Activated naive CD4-positive, alpha-beta T cell (primary cell): ENCODE data around the gene XRRA1.
"Not testable (repeated sequence)": the region's sequence is repeated elsewhere in the genome, so short reads cannot be mapped to it uniquely, and the experiment has no call there.

Source experiments
- DNase-seq, 4 experiments: peaks; one replicate each; lab custom pipeline; 2025; lab: John Stamatoyannopoulos, UW

The XRRA1 gene

GRCh38 chr11:74948898-74949752 lies at the start of gene XRRA1, which contains the start of gene SPCS2:
TSS of gene XRRA1 (minus strand) at chr11:74949091. CDS start at chr11:74940878, 8,213 bp downstream.
TSS of gene SPCS2 (plus strand) at chr11:74949266. CDS start at chr11:74949286, 20 bp downstream.
- DNase-seq = peak; percentile 94 to 95 (median 94)

GRCh38 chr11:74992852-74993251 lies 44.0 kb upstream of the XRRA1 start:
- DNase-seq = no peak

GRCh38 chr11:74990941-74991340 lies 42.0 kb upstream of the XRRA1 start:
- no peak for DNase-seq

- not testable (repeated sequence) for DNase-seq
Measured at GRCh38 chr11:74990150-74990549, 41.3 kb upstream of the XRRA1 start.

DNA sequence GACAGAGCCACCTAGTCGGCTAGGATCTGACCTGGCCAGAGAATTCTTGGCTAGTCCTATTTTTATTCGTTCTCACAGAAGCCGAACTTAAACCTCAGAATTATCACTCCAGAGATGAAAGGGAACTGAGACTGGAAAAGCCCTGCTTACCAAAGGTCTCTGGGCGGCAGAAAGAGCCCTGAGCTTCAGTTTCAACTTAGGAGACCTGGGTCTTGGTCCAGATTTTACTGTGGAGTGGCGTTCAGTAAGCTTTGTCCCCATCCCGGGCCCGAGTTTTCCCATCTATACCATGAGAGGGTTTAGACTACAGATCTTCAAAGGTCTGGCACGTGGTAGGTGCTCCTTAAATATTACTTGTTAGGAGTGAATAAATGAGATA lies 40.4 kb upstream of the XRRA1 start:
- no peak for DNase-seq

- DNase-seq = peak; percentile 52 to 73 (median 62)
Measured at GRCh38 chr11:74988541-74989259, 39.8 kb upstream of the XRRA1 start, which contains the start of gene NEU3. TSS of gene NEU3 (plus strand) at chr11:74988933. CDS start at chr11:74989061, 128 bp downstream.

GRCh38 chr11:74984730-74985129 lies 35.8 kb upstream of the XRRA1 start:
- no peak for DNase-seq

DNA sequence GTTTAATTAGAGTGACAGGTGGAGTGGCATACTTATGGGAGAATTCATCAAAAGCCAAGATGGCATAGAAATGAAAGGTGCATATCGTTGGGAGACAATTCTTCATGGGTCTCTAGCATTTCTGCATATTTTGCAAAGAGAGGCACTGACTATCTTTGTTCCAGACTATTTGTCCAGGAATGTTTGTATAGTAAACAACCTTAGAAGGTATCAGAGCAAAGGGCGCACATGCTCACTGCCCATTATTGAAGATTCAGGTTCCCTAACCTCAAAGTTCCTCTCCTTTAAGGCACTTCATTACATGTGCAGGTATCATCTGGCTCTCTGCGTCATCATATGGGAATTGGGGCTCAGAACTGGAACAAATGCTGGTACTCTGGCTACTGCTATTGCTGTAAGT lies 35.2 kb upstream of the XRRA1 start:
- DNase-seq = no peak

DNA sequence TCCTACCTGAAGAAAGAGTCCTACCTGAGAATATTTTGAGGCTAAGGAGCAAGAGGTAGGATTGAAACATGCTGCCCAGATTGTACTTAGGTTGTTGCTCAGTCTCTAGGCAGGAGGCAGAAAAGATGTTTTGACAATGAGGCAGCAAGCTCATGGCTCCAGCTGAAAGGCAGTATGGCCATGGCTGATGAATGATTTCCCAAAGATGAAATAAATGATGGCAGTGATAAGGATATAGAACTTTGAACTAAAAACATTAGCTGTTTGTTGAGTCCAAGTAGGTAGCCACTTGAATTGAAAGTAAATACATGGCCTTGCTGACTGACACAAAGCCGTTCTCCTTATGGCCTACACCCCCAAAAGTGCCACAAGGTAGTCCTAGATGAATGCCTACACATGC lies 33.0 kb upstream of the XRRA1 start:
- DNase-seq = no peak

DNA sequence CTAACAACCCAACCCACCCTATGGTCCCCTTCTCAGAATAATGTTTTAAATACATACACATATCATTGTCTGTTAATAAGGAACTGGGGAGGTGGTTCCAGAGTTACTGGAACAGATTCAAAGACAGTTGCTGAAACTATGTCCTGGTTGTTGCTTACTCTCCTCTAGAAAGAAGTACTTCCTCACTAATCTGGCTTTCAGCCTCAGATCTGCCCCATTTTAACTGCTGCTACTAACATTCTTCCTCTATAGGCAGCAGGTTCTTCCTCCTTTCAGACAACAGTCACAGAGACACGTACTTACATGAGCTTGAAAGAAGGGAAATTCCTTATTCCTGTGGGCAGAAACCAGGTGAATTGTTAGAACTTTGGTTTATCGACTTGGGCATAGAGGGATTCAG lies 31.7 kb upstream of the XRRA1 start:
- DNase-seq = no peak

DNA sequence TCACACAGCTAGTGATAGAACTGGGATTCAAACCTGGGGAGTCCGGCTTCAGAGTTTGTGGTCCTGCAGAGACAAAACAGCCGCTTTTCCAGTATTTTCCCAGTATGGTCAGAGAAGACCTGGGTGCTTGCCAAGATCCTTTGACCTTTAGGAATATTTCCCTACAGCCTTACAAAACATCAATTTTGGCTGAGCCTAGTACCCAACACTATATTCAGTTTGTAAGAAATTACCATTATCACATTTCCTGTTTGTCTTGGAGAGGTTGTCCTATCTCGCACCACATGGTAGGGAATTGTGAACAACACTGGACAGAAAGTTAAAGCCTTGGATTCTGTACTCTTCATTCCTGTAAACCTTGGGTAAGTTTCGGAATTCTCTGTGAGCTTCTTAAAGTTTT lies 29.1 kb upstream of the XRRA1 start:
- DNase-seq = no peak

GRCh38 chr11:74971424-74971823 lies 22.5 kb upstream of the XRRA1 start:
- no peak for DNase-seq

GRCh38 chr11:74970852-74971395 lies 22.0 kb upstream of the XRRA1 start:
- no peak for DNase-seq

DNA sequence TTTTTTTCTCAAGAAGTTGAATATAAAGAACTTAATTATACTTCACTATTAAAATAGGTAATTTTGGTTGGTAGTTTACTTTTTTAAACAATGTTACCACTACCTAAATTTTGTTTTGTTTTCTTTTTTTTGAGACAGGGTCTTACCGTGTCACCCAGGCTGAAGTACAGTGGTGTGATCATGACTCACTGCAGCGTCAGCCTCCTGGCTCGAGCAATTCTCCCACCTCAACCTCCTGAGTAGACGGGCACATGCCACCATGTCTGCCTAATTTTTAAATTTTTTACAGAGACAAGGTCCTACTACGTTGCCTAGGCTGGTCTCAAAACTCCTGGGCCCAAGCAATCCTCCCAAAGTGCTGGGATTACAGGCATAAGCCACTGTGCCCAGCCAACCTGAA lies 17.8 kb upstream of the XRRA1 start:
- DNase-seq = no peak

DNA sequence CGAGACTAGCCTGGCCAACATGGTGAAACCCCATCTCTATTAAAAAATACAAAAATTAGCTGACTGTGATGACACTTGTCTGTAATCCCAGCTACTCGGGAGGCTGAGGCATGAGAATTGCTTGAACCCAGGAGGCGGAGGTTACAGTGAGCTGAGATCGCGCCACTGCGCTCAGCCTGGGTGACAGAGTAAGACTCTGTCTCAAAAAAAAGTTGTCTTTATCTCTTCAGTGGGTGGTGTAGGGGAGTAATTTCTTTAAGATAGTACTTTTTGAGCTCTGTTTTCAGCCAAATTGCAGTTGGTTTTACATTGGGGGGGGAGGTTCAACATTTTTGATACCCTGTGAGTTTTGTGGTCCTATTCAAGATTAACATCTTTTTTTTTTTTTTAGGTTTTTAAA lies 11.2 kb upstream of the XRRA1 start:
- not testable (repeated sequence) for DNase-seq

GRCh38 chr11:74957937-74958629 lies 9.2 kb upstream of the XRRA1 start:
- DNase-seq = no peak

DNA sequence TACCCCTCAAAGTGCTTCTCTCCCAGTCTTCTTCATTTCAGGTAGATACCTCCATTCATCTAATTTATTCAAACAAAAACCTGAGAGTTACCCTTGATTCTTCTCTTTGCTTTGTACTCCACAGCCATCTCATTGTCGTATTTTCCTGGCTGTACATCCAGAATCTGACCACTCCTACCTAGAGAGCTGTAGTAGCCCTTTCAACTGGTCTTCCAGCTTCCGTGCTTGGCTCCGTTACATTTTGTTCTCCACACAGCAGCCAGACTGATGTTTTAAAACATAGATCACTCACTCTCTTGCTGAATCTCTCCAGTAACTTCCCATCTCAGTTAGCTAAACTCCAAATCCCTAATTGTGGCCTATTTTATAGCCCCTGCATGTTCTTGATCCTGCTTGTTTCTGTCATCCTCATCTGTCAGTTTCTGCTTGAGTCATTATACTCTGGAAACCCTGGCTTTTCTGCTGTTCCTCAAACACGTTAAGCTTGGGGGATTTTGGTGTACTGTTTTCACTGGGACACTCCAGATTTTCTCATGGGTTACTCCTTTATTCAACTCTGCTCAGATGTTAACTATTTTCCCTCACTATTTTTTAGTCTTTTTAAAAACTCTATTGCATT lies 7.6 kb upstream of the XRRA1 start:
- no peak for DNase-seq

DNA sequence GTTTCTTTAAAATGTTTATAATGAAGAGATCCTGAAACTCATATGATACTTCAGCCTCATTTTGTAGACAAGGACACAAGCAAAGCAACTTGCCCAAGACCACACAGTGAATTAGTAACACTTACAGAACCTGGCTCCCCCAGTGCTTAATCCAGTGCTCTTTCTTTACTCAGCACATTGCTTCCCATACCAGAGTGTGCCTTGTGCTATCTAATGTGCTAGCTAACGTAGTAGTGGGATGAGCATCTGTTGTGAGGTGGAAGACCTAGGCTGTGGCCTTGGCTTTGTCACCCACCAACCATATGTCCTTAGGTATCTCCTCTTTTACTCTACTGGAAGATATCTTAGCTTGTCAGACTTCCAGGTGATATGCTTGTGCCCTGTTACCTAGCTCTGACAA lies 5.3 kb upstream of the XRRA1 start:
- DNase-seq = no peak

DNA sequence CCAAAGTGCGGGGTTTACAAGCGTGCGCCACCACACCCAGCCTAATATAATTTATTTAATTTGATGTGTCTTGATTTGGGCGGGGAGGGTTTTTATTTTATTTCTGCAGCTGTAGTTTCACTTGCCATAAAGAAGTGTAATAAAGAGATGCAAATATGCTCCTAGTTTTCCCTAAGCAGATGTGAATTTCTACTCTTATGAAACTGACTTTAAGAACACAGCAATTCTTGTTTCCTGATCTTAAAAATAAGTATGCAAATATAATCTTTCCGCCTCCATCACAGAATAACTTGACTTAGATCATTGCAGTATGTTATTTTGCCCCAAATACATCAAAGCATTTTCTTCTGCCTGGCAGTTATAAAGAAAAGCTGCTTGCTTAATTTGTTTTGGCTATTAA lies 4.6 kb upstream of the XRRA1 start:
- no peak for DNase-seq

DNA sequence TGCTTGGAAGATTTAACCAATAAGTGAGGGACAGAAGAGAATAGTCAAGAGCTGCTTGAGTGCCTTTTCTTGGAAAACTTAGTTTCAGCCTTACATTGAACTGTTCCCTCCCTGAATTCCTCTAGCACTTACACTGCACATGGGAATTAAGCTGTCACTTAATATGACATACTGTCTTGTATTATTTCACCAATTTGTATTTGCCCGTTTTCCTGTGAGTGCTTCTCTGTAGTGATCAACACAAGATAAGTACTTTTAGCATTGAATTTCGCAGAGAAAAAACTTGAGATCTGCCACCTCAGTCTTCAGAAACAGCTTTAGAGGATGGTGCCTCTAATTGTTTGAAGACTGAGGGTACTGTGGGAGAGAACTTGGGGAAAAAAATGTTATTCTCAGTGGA lies 3.9 kb upstream of the XRRA1 start:
- DNase-seq = no peak

- DNase-seq = no peak
Measured at GRCh38 chr11:74951226-74951625, 2.3 kb upstream of the XRRA1 start.
